ENCODE results near the gene MYH3.

DNA sequence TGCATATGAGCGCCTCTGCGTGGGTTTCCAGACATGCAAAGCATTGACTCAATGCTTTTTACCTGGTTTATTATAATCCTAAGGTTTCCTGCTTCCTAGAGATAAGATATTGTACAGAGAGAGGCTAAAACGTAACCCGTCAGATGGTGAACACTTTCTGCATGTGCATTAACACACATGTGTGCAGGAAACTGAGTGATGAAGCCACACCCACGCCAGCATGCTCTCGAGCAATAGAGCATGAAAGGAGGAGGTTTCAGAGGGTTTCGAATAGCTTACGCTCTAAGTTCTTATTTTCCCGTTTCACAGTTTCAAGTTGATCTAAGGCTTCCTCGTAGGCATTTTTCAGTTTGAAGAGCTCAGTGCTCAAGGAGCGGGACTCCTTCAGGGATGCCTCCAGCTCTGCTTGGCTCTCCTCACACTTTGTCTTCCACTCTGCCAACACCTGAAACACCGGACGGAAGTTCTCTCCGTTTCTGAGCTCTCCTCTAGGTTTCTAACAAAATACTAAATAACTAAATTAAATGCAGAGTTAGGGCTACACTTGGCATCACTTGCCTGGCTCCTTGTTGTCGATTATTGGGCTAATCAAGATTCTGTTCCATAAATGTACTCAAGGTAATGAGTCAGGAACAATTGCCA is 23.2 kb downstream of the MYH3 start:
- TF ChIP-seq, protein P1, sequence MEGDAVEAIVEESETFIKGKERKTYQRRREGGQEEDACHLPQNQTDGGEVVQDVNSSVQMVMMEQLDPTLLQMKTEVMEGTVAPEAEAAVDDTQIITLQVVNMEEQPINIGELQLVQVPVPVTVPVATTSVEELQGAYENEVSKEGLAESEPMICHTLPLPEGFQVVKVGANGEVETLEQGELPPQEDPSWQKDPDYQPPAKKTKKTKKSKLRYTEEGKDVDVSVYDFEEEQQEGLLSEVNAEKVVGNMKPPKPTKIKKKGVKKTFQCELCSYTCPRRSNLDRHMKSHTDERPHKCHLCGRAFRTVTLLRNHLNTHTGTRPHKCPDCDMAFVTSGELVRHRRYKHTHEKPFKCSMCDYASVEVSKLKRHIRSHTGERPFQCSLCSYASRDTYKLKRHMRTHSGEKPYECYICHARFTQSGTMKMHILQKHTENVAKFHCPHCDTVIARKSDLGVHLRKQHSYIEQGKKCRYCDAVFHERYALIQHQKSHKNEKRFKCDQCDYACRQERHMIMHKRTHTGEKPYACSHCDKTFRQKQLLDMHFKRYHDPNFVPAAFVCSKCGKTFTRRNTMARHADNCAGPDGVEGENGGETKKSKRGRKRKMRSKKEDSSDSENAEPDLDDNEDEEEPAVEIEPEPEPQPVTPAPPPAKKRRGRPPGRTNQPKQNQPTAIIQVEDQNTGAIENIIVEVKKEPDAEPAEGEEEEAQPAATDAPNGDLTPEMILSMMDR (IDR thresholded peaks at IDR 0.05) = no peak
- TF ChIP-seq ZFX (IDR thresholded peaks at IDR 0.05; ENCODE audit: borderline replicate concordance) = no peak
